ENCODE measurements around the gene SNRNP25. TPM values are rescaled to one million over a fixed set of nuclear protein-coding genes. Genes with fewer than 3 reads are reported as not detected.
"Not testable (repeated sequence)": the region's sequence is repeated elsewhere in the genome, so short reads cannot be mapped to it uniquely, and the experiment has no call there.

The SNRNP25 gene
- polyA plus RNA-seq, 1 donor, result 30.6 TPM

DNA sequence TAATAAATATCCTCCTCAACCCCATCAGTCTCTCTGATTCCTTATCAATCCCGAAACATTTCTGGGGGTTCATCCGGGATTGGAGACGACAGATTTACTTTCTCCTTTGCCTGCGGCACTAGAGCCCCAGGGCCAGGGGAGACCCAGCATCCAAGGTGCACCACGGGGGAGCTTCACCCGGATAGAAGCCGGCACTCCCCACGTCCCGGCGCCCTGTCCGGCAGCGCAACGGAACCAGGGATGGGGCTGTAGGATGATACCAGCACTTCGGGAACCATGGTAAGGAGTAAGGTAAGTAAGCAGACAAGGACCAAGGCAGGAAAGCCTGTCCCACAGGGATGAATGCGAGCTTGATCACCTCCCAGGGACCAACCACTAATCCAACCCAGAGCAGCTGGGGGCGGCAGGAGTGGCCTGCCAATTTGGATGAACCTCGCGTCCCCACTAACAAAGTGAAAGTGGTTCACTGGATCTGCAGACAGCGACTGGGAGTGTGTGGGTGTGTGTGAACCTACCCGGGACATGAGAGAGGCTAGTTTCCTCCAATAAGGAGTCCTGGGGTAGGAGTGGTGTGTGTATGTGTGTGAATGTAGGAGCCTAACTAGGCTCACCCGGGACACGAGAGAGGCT, 12.1 kb upstream of the SNRNP25 start:
- no peak for DNase-seq (ENCODE audit: low read depth)

- DNase-seq (ENCODE audit: low read depth), result no peak
Observed at GRCh38 chr16:42069-42457, 11.6 kb upstream of the SNRNP25 start.

DNA sequence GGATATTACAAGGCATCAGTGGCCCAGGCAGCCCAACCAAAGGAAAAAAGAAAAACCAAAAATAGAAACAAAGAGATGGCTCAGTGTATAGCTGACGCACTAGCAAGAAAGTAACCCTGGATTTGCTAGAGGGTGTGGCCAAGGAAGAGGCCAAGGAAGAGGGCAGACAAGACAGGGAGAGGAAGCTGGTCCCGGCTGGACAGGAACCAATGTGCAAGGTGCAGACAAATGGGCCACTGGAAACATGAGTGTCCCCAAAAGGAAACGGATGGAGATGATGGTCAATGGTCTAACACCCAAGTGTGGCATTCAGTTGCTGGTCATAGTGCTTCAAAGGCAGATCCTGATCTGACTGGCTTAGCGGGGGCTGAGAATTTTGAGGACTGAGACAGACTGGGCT, 10.9 kb upstream of the SNRNP25 start:
- DNase-seq (ENCODE audit: low read depth), result no peak

- DNase-seq (ENCODE audit: low read depth), result no peak
Observed at GRCh38 chr16:43294-43693, 10.3 kb upstream of the SNRNP25 start.

- no peak for DNase-seq (ENCODE audit: low read depth)
Observed at GRCh38 chr16:44655-45054, 9.0 kb upstream of the SNRNP25 start.

DNA sequence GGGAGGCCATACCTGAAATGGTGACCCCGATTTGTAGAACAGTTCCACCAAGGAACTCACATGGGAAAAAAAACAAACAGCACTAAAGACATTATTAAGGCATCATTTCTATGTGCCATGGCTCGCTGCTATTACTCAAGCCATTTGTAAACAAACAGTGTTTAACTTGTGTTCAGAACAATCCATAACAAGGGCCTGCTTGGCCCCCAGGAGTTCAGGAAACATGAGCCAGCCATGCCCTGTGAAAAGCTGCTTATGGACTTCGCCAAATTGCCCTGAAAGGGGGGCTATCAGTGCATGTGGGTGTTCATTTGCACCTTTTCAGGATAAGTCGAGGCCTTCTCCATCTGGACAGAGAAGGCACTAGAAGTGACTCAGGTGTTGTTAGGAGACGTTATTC, 8.2 kb upstream of the SNRNP25 start:
- no peak for DNase-seq (ENCODE audit: low read depth)

DNA sequence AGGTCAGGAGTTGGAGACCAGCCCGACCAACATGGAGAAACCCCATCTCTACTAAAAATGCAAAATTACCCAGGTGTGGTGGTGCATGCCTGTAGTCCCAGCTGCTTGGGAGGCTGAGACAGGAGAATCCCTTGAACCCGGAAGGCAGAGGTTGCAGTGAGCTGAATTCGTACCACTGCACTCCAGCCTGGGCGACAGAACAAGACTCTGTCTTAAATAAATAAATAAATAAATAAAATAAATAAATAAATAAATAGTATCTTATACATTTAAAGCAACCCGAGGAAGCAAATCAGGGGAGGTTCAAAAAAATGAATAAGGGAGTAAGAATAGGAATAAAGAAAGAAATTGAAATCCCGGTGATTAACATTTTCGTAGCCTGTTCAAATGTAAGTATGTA, 7.1 kb upstream of the SNRNP25 start:
- DNase-seq (ENCODE audit: low read depth), result not testable (repeated sequence)

DNA sequence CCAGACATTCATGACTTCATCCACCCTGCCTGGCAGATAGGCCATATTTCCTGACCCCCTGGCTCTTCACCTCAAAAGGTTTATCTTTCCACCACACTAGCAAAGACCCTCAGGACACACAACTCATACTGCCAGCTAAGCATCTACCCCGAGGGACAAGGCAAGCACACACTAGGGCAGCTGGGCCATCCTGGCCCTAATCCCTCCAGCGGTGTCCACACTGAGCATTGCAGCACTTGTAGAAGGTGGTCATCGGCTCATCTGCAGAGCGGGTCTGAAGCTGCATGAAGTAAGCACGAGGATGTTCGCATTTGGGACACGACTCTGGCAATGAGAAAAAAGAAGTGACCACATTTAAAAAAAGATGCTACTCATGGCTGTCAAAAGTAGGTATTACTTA, 6.4 kb upstream of the SNRNP25 start:
- DNase-seq (ENCODE audit: low read depth), result no peak

- DNase-seq (ENCODE audit: low read depth), result no peak
Observed at GRCh38 chr16:50769-51591, 2.6 kb upstream of the SNRNP25 start.

DNA sequence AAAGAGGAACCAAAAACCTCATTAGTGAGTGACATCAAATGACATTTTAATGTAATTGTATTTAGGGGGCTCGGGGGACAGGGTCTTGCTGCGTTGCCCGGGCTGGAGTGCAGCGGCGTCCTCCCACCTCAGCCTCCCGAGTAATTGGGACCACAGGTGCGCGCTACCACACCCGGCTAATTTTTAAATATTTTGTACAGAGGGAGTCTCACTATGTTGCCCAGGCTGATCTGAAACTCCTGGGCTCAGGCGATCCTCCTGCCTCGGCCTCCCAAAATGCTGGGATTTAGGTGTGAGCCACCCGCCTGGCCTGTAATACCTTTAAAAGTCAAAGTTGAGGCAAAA, 581 bp downstream of the SNRNP25 start:
- no peak for DNase-seq (ENCODE audit: low read depth)

GRCh38 chr16:55571-56136, 2.0 kb downstream of the SNRNP25 start:
- DNase-seq (ENCODE audit: low read depth), result no peak

GRCh38 chr16:56231-56927, 2.8 kb downstream of the SNRNP25 start:
- DNase-seq (ENCODE audit: low read depth), result no peak

DNA sequence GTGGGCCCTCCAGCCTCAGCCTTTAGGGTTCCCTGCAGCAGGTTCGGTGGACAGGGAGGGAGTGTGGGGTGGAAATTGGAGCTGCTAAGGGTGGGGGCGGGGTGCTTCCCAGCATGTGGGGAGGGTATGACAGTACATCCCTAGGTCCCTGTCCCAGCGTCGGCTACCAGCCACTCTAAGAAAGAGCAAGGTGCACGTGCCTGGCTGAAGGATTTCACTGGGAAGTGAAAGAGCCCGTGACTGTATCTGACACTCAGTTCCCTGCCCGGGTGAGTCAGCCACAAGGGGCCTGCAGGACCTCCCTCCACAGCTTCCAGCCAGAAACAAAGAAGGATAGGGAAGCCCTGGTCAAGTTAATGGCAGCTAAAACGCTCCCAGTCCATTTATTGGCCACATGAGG, 4.1 kb downstream of the SNRNP25 start:
- no peak for DNase-seq (ENCODE audit: low read depth)

DNA sequence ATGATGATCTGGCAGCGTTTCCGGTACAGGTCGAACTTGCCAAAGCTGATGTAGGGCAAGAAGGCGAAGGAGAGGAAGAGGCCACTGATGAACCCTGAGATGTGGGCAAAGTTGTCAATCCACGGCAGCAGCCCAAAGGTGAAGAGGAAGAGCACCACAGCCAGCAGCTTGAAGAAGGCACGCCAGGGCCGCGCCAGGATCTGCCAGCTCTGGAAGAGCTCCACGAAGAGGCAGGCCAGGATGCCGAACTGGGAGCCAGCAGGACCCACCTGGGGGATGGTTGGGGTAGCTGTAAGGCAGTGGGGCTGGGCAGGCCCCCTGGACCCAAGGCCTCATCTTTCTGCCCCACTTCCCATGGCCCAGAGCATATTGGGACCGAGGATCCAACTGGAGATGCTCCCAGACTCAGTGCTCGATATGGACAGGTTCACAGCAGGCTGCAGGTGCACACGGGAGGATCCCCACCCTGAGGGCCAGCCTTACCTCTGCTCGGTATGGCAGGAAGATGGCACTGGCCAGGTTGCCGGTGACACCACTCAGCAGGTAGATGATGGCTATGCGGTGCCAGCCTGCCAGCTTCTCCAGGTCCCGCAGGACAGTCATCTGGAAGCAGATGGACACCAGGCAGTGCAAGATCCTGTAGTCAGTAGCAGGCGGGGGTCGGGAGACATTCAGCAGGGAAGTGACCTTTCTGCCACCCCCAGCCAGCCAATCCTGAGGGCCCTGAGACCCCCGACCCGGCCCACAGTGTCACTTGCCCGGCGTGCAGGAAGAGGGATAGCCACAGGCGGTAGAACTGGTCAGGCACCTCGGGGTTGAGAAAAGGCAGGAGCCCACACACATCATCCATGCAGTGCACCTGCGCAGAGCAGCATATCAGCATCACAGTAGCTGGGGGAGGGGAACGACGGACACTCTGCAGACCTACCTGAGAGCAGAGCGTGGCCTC, 5.1 kb downstream of the SNRNP25 start:
- no peak for DNase-seq (ENCODE audit: low read depth)

- DNase-seq (ENCODE audit: low read depth), result no peak
Observed at GRCh38 chr16:59440-60059, 5.9 kb downstream of the SNRNP25 start.

DNA sequence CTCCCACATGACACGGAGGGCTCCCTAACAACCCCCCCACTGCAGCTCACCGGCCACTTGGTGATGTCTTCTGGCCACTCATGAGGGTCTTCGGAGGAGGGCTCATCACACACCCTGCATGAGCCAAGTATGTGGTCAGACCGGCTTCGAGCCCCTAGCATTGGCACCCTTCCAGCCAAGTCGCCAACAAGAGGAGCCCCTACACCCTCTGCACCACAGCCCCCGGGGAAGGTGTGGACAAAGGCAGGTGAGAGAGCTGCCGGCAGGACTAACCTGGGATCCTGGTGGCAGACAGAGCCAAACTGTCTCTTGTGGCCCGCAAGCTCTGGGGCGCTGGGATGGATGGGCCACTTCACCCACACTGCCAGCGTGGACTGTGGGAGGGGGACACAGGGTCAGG, 6.5 kb downstream of the SNRNP25 start:
- DNase-seq (ENCODE audit: low read depth), result no peak

DNA sequence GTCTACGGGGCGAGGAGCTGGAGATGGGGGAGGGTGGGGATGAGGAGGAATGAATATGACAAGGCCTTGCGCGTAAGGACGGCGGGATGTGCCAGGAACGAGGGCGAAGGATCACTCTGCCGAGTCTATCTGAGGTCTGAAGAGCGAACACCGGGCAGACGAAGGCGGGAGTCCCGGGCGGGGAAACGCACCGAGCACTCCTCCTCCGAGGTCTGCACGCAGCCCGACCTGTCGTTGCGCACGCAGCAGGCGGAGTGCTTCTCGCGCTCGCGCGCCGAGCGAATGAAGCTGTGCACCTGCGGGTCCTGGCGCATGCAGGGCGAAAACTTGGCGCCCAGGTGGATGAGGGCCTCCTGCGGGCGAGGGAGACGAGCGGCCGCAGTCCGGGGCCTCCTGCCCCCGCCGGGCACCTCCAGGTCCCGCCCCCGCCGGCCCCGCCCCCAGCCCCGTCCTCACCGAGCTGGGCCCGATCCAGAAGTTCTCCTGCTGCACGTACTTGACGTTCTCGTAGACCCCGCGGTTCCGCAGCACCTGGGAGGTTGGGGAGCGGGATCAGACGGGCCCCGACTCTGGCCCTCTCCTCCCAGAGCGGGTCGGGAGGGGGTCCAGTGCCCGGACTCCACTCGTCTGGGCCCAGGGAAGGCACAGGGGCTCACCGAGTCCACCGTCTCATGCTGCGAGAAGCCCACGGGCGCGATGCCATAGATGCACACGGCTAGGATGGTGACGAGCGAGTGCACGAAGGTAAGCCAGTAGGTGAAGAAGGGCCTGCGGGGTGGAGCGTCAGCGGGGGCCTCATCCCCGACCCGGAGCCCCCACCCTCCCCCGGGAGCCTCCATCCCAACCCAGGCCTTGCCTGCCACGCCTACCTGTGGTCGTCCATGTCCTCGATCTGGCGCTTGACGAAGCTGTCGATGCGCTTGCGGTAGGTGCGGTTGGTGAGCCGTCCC, 7.6 kb downstream of the SNRNP25 start:
- DNase-seq (ENCODE audit: low read depth), result no peak

DNA sequence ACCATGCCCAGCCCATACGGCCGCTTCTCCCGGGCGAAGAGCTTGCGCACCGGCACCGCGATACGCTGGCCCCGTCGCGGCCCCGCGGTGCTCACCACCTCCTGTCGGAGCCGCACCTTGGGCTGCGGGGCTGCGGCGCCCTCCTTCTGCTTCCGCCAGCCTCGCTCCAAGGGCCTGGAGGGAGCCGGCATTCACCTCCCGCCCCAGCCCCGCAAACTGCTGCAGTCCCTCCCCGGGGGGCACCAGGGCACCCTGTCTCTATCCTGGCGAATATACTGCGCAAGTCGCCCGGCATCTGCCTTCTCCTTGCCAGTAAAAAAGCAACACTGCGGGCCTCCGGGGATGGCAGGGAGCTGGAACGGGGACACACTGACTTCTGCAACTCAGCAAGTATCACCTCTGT, 8.3 kb downstream of the SNRNP25 start:
- no peak for DNase-seq (ENCODE audit: low read depth)

- DNase-seq (ENCODE audit: low read depth), result no peak
Observed at GRCh38 chr16:62283-62967, 8.8 kb downstream of the SNRNP25 start.
